ENCODE results near the gene STRA6. TPM values are rescaled to one million over a fixed set of nuclear protein-coding genes. Genes with fewer than 3 reads are reported as not detected.
A peak's percentile ranks its signal among the peaks of the same experiment; 100 is the strongest.

Gene STRA6
- polyA plus RNA-seq, 1 of the 3 experiments (the other 2 are of a cell fraction), result 27.9 TPM

DNA sequence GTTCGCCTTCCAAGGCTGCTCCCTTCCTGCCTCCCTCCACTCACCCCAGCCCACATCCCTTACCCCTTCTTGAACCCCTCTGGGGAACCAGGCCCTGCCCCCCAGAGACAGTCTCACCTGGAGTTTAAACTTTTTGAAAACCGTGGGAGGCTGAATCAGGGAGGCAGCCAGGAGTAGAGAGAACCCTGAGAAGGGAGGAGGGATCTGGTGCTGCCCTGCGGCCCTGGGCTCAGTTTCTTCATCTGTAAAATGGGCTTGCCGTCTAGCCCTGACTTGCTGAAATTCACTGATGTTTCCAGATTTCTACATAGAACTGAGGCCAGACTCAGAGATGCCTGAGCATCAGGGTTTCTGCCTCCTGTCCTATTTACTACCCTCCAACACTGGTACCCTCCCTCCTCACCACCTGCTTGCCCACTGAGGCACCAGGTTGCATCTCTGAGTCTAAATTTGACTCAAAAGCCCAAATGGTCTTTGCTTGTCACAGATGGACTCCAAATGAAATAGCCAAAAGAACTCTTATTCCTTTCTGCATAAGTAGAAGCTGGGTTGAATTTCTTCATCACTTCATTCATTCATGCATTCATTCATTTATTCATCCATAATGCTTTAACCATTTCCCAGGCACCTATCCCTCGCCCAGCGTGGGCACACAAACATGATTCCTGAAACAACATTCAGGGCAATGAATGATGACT is 11.9 kb upstream of the STRA6 start:
- Histone ChIP-seq H3K4me3 (ENCODE audit: low read depth in 2 of 2, low read length in 1 of 2) (no peak overlapping the region), H3K79me2 (ENCODE audit: insufficient read depth) (no peaks in the 10 kb centered on the region), H3K9me2 (no peaks in the 10 kb centered on the region), H3K4me1 (ENCODE audit: control insufficient read depth in 1 of 2, insufficient read depth in 2 of 2, low read depth in 1 of 2, low read length in 1 of 2) (peaks cover 14 to 21% of the 10 kb centered on the region in 2 experiments; a peak in 3 of 4 replicates), H3F3A (replicated peaks; ENCODE audit: insufficient read depth) (peaks cover 10% of the 10 kb centered on the region), H3K9ac (no peak overlapping the region), H3K9me3 (no peaks in the 10 kb centered on the region), H4K20me1 (ENCODE audit: insufficient read depth) (no peaks in the 10 kb centered on the region), H3K27me3 (ENCODE audit: insufficient read depth) (no peaks in the 10 kb centered on the region), H3K27ac (ENCODE audit: low read depth in 2 of 2, low read length in 1 of 2) (peak overlapping the region; percentile 29 to 46; a peak in 2 of 4 replicates), H2AFZ (ENCODE audit: low read depth) (no peak overlapping the region), H3K4me2 (peak overlapping the region; percentile 43), H3K36me3 (replicated peaks in 1 of 2; ENCODE audit: control insufficient read depth in 1 of 2, insufficient read depth in 2 of 2, low read length in 1 of 2) (no peaks in the 10 kb centered on the region)
- POLR2A ChIA-PET, result no interaction called here
- no peak for DNase-seq
- CTCF ChIA-PET, result interaction anchor here (0.7 to 1.2 kb wide), 2 partner anchors 37 to 93 kb away, joined by 3 read pairs; no protein-coding TSS in a partner anchor
- no peak for TF ChIP-seq GABPA (IDR thresholded peaks at IDR 0.05; ENCODE audit: low read depth)
- no peak for TF ChIP-seq ELF1 (IDR thresholded peaks at IDR 0.05)
- TF ChIP-seq RFX5 (IDR thresholded peaks at IDR 0.05; ENCODE audit: low read length), result no peak
- 91% methylated on average over 6 of the region's 6 CpGs for WGBS (ENCODE audit: low lambda C conversion rate)

DNA sequence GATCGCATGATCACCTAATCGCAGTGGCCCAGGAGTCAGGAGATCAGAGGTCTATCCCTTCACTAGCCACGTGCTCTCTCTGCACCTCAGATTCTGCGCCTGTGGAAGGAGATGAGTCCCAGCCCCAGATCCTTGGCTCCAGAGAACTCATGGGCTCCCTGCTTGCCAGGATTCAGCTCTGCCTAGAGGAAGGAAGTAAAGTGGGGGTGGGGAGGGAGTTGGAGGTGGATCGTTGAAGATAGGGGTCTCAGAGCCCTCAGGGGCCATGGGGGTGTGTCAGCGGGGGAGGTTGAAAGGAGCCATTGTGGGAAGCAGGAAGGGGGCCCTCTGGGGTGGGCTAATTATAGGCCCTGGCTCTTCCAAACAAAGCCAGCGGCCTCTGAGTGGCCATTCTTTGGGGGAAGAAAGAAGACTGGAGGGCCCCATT is 11.3 kb upstream of the STRA6 start:
- TF ChIP-seq EZH2phosphoT487 (IDR thresholded peaks at IDR 0.05; ENCODE audit: borderline replicate concordance, low read depth) (no peak), GATA2 (CRISPR knock-in tag; IDR thresholded peaks at IDR 0.05) (no peak), MEF2A (IDR thresholded peaks at IDR 0.05; ENCODE audit: borderline replicate concordance, low read depth) (no peak), GABPA (IDR thresholded peaks at IDR 0.05; ENCODE audit: low read depth) (no peak), POLR2AphosphoS5 (IDR thresholded peaks at IDR 0.05; ENCODE audit: low read depth, low read length) (no peak)
- POLR2A ChIA-PET, result no interaction called here

DNA sequence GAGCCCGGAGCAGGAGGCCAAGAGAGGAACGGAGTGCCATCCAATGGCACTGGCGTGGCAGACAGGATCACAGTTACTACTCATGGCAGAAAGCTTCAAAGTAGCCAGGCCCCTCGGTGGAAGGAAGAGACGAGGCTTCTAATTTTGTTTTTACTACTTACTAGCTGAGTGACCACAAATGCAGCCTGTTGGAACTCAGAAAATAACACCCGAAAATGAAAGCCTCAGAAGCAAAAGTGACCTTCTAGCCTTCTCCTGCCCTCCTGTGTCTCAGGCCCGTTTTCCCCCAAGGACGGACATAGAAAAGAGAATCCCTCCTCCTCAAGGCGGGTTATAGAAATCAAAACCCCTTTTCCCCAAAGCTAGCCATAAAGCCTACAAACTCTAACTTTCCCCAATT is 9.9 kb upstream of the STRA6 start:
- Histone ChIP-seq H2AFZ (ENCODE audit: low read depth) (no peak overlapping the region), H3K4me2 (no peak overlapping the region), H3K9ac (no peak overlapping the region), H3K27me3 (ENCODE audit: insufficient read depth) (no peaks in the 10 kb centered on the region), H3K4me1 (ENCODE audit: control insufficient read depth in 1 of 2, insufficient read depth in 2 of 2, low read depth in 1 of 2, low read length in 1 of 2) (peaks cover 30 to 33% of the 10 kb centered on the region in 2 experiments), H3K36me3 (replicated peaks in 1 of 2; ENCODE audit: control insufficient read depth in 1 of 2, insufficient read depth in 2 of 2, low read length in 1 of 2) (no peaks in the 10 kb centered on the region), H3K27ac (ENCODE audit: low read depth in 2 of 2, low read length in 1 of 2) (no peak overlapping the region; a peak in 1 of 4 replicates), H4K20me1 (ENCODE audit: insufficient read depth) (no peaks in the 10 kb centered on the region), H3K4me3 (ENCODE audit: low read depth in 2 of 2, low read length in 1 of 2) (no peak overlapping the region), H3K79me2 (ENCODE audit: insufficient read depth) (no peaks in the 10 kb centered on the region), H3K9me2 (no peaks in the 10 kb centered on the region), H3F3A (replicated peaks; ENCODE audit: insufficient read depth) (peaks cover 12% of the 10 kb centered on the region), H3K9me3 (no peaks in the 10 kb centered on the region)
- DNase-seq, result no peak
- CTCF ChIA-PET, result interaction anchor here (0.8 to 1.2 kb wide), 3 partner anchors 16 to 96 kb away, joined by 3 read pairs; no protein-coding TSS in a partner anchor
- TF ChIP-seq TEAD4 (IDR thresholded peaks at IDR 0.05; ENCODE audit: borderline replicate concordance, insufficient read depth) (no peak), FOXM1 (IDR thresholded peaks at IDR 0.05; ENCODE audit: low read depth) (no peak), IRF3 (IDR thresholded peaks at IDR 0.05; ENCODE audit: low read depth, low read length) (no peak), FOSL2 (IDR thresholded peaks at IDR 0.05; ENCODE audit: borderline replicate concordance, low read depth) (no peak), SMC3 (IDR thresholded peaks at IDR 0.05; ENCODE audit: low read depth, low read length) (no peak)
- TF ChIP-seq, protein P1, sequence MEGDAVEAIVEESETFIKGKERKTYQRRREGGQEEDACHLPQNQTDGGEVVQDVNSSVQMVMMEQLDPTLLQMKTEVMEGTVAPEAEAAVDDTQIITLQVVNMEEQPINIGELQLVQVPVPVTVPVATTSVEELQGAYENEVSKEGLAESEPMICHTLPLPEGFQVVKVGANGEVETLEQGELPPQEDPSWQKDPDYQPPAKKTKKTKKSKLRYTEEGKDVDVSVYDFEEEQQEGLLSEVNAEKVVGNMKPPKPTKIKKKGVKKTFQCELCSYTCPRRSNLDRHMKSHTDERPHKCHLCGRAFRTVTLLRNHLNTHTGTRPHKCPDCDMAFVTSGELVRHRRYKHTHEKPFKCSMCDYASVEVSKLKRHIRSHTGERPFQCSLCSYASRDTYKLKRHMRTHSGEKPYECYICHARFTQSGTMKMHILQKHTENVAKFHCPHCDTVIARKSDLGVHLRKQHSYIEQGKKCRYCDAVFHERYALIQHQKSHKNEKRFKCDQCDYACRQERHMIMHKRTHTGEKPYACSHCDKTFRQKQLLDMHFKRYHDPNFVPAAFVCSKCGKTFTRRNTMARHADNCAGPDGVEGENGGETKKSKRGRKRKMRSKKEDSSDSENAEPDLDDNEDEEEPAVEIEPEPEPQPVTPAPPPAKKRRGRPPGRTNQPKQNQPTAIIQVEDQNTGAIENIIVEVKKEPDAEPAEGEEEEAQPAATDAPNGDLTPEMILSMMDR (IDR thresholded peaks at IDR 0.05), result no peak
- 94% methylated on average over 9 of the region's 9 CpGs for WGBS (ENCODE audit: low lambda C conversion rate)
- POLR2A ChIA-PET, result no interaction called here

More for the DNA sequence above, 11.3 kb upstream of the STRA6 start:
- no peak overlapping the region for H3K4me3 ChIP-seq (ENCODE audit: low read depth in 2 of 2, low read length in 1 of 2)
- no peaks in the 10 kb centered on the region for H3K27me3 ChIP-seq (ENCODE audit: insufficient read depth)
- H3K4me1 ChIP-seq (ENCODE audit: control insufficient read depth in 1 of 2, insufficient read depth in 2 of 2, low read depth in 1 of 2, low read length in 1 of 2), result peaks cover 20 to 27% of the 10 kb centered on the region in 2 experiments
- 90% methylated on average over 7 of the region's 7 CpGs for WGBS (ENCODE audit: low lambda C conversion rate)
- H3K36me3 ChIP-seq (replicated peaks in 1 of 2; ENCODE audit: control insufficient read depth in 1 of 2, insufficient read depth in 2 of 2, low read length in 1 of 2), result no peaks in the 10 kb centered on the region
- no peak overlapping the region for H3K4me2 ChIP-seq
- peaks cover 12% of the 10 kb centered on the region for H3F3A ChIP-seq (replicated peaks; ENCODE audit: insufficient read depth)
- H3K79me2 ChIP-seq (ENCODE audit: insufficient read depth), result no peaks in the 10 kb centered on the region
- CTCF ChIA-PET, result no interaction called here
- no peaks in the 10 kb centered on the region for H3K9me3 ChIP-seq
- no peaks in the 10 kb centered on the region for H3K9me2 ChIP-seq
- no peak overlapping the region for H2AFZ ChIP-seq (ENCODE audit: low read depth)
- H3K9ac ChIP-seq, result no peak overlapping the region
- no peaks in the 10 kb centered on the region for H4K20me1 ChIP-seq (ENCODE audit: insufficient read depth)
- no peak for DNase-seq
- no peak overlapping the region for H3K27ac ChIP-seq (ENCODE audit: low read depth in 2 of 2, low read length in 1 of 2)
